H1 (cell line): Measurements from ENCODE around the gene TRIL. TPM values are rescaled to one million over a fixed set of nuclear protein-coding genes. Genes with fewer than 3 reads are reported as not detected.

ENCODE experiments used
- CTCF ChIA-PET: fragments of 300-600 bp; sonication (Branson Sonifier 250); formaldehyde crosslinking; loops from one replicate; lab custom pipeline; 2021; ENCODE audit not compliant: partially characterized antibody; lab: Charles Lee
- POLR2A ChIA-PET: fragments of 300-600 bp; sonication (Branson Sonifier 250); formaldehyde crosslinking; loops from one replicate; lab custom pipeline; 2021; ENCODE audit warnings: inconsistent platforms; ENCODE audit not compliant: partially characterized antibody; lab: Charles Lee
- DNase-seq, 2 experiments: peaks; one replicate each; pipeline versions ENCODE4 v3.0.0 to v3.0.0-alpha.2; 2010 to 2022; ENCODE audit warnings: low spot score in 2 of 2, low read depth in 1 of 2, mixed read lengths in 1 of 2
- FAIRE-seq: peaks from 2 replicates; lab custom pipeline; 2011; peaks lifted over from hg19 to GRCh38; lab: Jason Lieb, UNC
- H2AFZ ChIP-seq: 2 replicates; pipeline ENCODE4 v1.8.1; 2012; ENCODE audit warnings: low read length, inconsistent platforms
- H2AK5ac ChIP-seq: 2 replicates; pipeline ENCODE4 v1.6.1; 2013; ENCODE audit warnings: low read depth, low read length
- H2BK120ac ChIP-seq: replicated peaks from 2 replicates; pipeline ENCODE3; 2013; ENCODE audit warnings: low read depth, low read length, inconsistent platforms
- H2BK12ac ChIP-seq: 2 replicates; pipeline ENCODE4 v1.6.1; 2013; ENCODE audit warnings: low read depth, low read length
- H2BK15ac ChIP-seq: 2 replicates; pipeline ENCODE4 v1.6.1; 2013; ENCODE audit warnings: low read length
- H2BK20ac ChIP-seq: 2 replicates; pipeline ENCODE4 v1.6.1; 2013; ENCODE audit warnings: low read length
- H2BK5ac ChIP-seq: 2 replicates; pipeline ENCODE4 v1.6.1; 2013; ENCODE audit warnings: low read depth, low read length
- H3K14ac ChIP-seq: 2 replicates; pipeline ENCODE4 v1.6.1; 2013; ENCODE audit warnings: inconsistent platforms; ENCODE audit not compliant: insufficient read length
- H3K18ac ChIP-seq: 2 replicates; pipeline ENCODE4 v1.6.1; 2013; ENCODE audit warnings: low read length; ENCODE audit errors: extremely low read depth
- H3K23ac ChIP-seq: 2 replicates; pipeline ENCODE4 v1.6.1; 2013; ENCODE audit warnings: inconsistent platforms; ENCODE audit not compliant: insufficient read length
- H3K23me2 ChIP-seq: 2 replicates; pipeline ENCODE4 v1.6.1; 2013; ENCODE audit warnings: low read depth, low read length
- H3K27ac ChIP-seq: 2 replicates; pipeline ENCODE4 v1.6.1; 2011; ENCODE audit warnings: low read depth, low read length, inconsistent platforms
- H3K27me3 ChIP-seq, 4 experiments: replicated peaks in 1 of 4; 1 replicate in 1 of 4; 2 replicates in 3 of 4; pipeline versions ENCODE4 v1.6.1 to v1.8.1; 2011 to 2013; ENCODE audit warnings: low read length in 3 of 4, mild to moderate bottlenecking in 3 of 4, inconsistent platforms in 2 of 4, mixed read lengths in 2 of 4, moderate library complexity in 1 of 4; ENCODE audit not compliant: control insufficient read depth in 3 of 4, insufficient read depth in 3 of 4; ENCODE audit errors: extremely low read depth in 1 of 4
- H3K36me3 ChIP-seq, 4 experiments: 2 replicates each; pipeline versions ENCODE4 v1.6.1 to v1.8.1; 2011 to 2013; ENCODE audit warnings: mild to moderate bottlenecking in 4 of 4, low read length in 3 of 4, moderate library complexity in 2 of 4, control low read depth in 1 of 4, inconsistent platforms in 1 of 4; ENCODE audit not compliant: insufficient read depth in 4 of 4, control insufficient read depth in 2 of 4
- H3K4ac ChIP-seq: replicated peaks from 2 replicates; pipeline ENCODE3; 2013; ENCODE audit warnings: low read length, low read depth, mixed read lengths, inconsistent platforms; ENCODE audit not compliant: insufficient read length
- H3K4me1 ChIP-seq, 4 experiments: replicated peaks in 1 of 4; 1 replicate in 1 of 4; 2 replicates in 3 of 4; pipeline versions ENCODE4 v1.6.1 to v1.8.1; 2011 to 2013; ENCODE audit warnings: low read length in 3 of 4, inconsistent platforms in 2 of 4, mixed read lengths in 1 of 4; ENCODE audit not compliant: insufficient read depth in 4 of 4, control insufficient read depth in 3 of 4
- H3K4me2 ChIP-seq, 2 experiments: 2 replicates each; pipeline versions ENCODE4 v1.6.1 to v1.8.1; 2011 to 2013; ENCODE audit warnings: low read depth in 2 of 2, low read length in 2 of 2, control low read depth in 1 of 2, inconsistent platforms in 1 of 2, mild to moderate bottlenecking in 1 of 2; ENCODE audit not compliant: insufficient read depth in 1 of 2
- H3K4me3 ChIP-seq, 4 experiments: fragments of 200-600, 300-600 bp in 1 of 4; sonication (generic), shearing (Covaris generic), sonication (Bioruptor Twin) in 1 of 4; 2 replicates each; pipeline versions ENCODE4 v1.5.1 to v1.8.1; 2011 to 2016; ENCODE audit warnings: low read length in 4 of 4, low read depth in 3 of 4, control low read depth in 2 of 4, inconsistent platforms in 2 of 4, mild to moderate bottlenecking in 2 of 4, mixed read lengths in 1 of 4, moderate library complexity in 1 of 4; ENCODE audit not compliant: insufficient read depth in 2 of 4; ENCODE audit errors: extremely low read depth in 1 of 4
- H3K56ac ChIP-seq: replicated peaks from 2 replicates; pipeline ENCODE3; 2013; ENCODE audit warnings: low read depth, mild to moderate bottlenecking, mixed read lengths, low read length, inconsistent platforms; ENCODE audit not compliant: insufficient read length
- H3K79me1 ChIP-seq: 2 replicates; pipeline ENCODE4 v1.6.1; 2013; ENCODE audit warnings: low read depth, low read length, control low read depth
- H3K79me2 ChIP-seq, 2 experiments: 2 replicates each; pipeline versions ENCODE4 v1.6.1 to v1.8.1; 2012 to 2013; ENCODE audit warnings: low read length in 2 of 2, mild to moderate bottlenecking in 2 of 2, inconsistent platforms in 1 of 2; ENCODE audit not compliant: insufficient read depth in 2 of 2, control insufficient read depth in 1 of 2
- H3K9ac ChIP-seq, 4 experiments: replicated peaks in 1 of 4; 1 replicate in 1 of 4; 2 replicates in 3 of 4; pipeline versions ENCODE4 v1.6.1 to v1.8.1; 2011 to 2013; ENCODE audit warnings: low read depth in 3 of 4, low read length in 3 of 4, control low read depth in 2 of 4, mild to moderate bottlenecking in 2 of 4, moderate library complexity in 2 of 4, inconsistent platforms in 1 of 4; ENCODE audit errors: extremely low read depth in 1 of 4
- H3K9me3 ChIP-seq, 2 experiments: 2 replicates each; pipeline versions ENCODE4 v1.6.1 to v1.8.1; 2012 to 2013; ENCODE audit warnings: mild to moderate bottlenecking in 2 of 2, moderate library complexity in 2 of 2, control low read depth in 1 of 2, inconsistent platforms in 1 of 2, low read depth in 1 of 2, low read length in 1 of 2, mixed read lengths in 1 of 2; ENCODE audit not compliant: insufficient read depth in 2 of 2
- H4K20me1 ChIP-seq, 2 experiments: replicated peaks in 1 of 2; 2 replicates each; pipeline versions ENCODE3 to v1.8.1; 2011 to 2013; ENCODE audit warnings: inconsistent platforms in 2 of 2, low read length in 2 of 2, mild to moderate bottlenecking in 1 of 2; ENCODE audit not compliant: insufficient read depth in 2 of 2, control insufficient read depth in 1 of 2
- H4K5ac ChIP-seq: 2 replicates; pipeline ENCODE4 v1.6.1; 2013; ENCODE audit warnings: low read length, low read depth, mixed read lengths, inconsistent platforms; ENCODE audit not compliant: insufficient read length
- H4K8ac ChIP-seq: 2 replicates; pipeline ENCODE4 v1.8.0; 2013; ENCODE audit warnings: mild to moderate bottlenecking, moderate library complexity, low read length, inconsistent platforms; ENCODE audit not compliant: insufficient read depth; ENCODE audit errors: extremely low read depth
- H4K91ac ChIP-seq: replicated peaks from 2 replicates; pipeline ENCODE3; 2013; ENCODE audit warnings: low read length, mixed read lengths, inconsistent platforms; ENCODE audit not compliant: insufficient read length
- CBX5 ChIP-seq: fragments of 300-800, 300-1000 bp; sonication (generic); IDR thresholded peaks from 2 replicates; pipeline ENCODE4 v1.7.1; 2016; ENCODE audit warnings: antibody characterized with exemption, low read length, low read depth
- CHD2 ChIP-seq: IDR thresholded peaks from 2 replicates; pipeline ENCODE4 v1.6.1; 2012; ENCODE audit warnings: low read length, improper control_type of control experiment
- CREB1 ChIP-seq: IDR thresholded peaks from 2 replicates; pipeline ENCODE4 v1.6.1; 2012; ENCODE audit warnings: inconsistent platforms
- JUN ChIP-seq: IDR thresholded peaks from 2 replicates; pipeline ENCODE4 v1.6.1; 2011; ENCODE audit warnings: low read depth, mild to moderate bottlenecking, improper control_type of control experiment, low read length
- SIX5 ChIP-seq: IDR thresholded peaks from 2 replicates; pipeline ENCODE4 v1.6.1; 2011; ENCODE audit warnings: mild to moderate bottlenecking, low read depth, low read length
- WGBS, 2 experiments: shearing (Covaris generic) in 1 of 2; methylation state at CpG; one replicate each; pipeline versions ENCODE4 v1.1.6 to v1.1.7; 2013 to 2015; ENCODE audit warnings: low lambda C conversion rate in 2 of 2, mixed read lengths in 2 of 2, inconsistent platforms in 1 of 2, low coverage in 1 of 2, missing lambda C conversion rate in 1 of 2; ENCODE audit not compliant: insufficient replicate concordance in 2 of 2, insufficient coverage in 1 of 2, insufficient read length in 1 of 2; ENCODE audit errors: extremely low coverage in 1 of 2, missing lambda C conversion rate in 1 of 2; 5-methylcytosine and 5-hydroxymethylcytosine counted together
- polyA plus RNA-seq, 7 experiments: library from polyadenylated mRNA; depleted of rRNA in 3 of 7; stranded (reverse) in 5 of 7; unstranded in 2 of 7; fragments of >200 nt in 5 of 7; fragments of 200-250 nt in 2 of 7; gene quantifications; 1 replicate in 5 of 7; 2 replicates in 1 of 7; 4 replicates in 1 of 7; pipeline versions ENCODE4 v1.2.1 to v1.2.3, GENCODE V29; 2011 to 2013; ENCODE audit warnings: missing spikeins in 2 of 7, mixed read lengths in 2 of 7
- total RNA-seq: library from RNA; stranded (reverse); fragmentation: NEBNext Ultra II Directional; extraction: Animal tissue kit (Norgen Biotek cat#: 25700); gene quantifications from 2 replicates; pipeline ENCODE4 v1.2.1, GENCODE V29; 2021
- TF ChIP-seq, protein P1 (sequence below): IDR thresholded peaks from 2 replicates; pipeline ENCODE4 v1.6.1; 2011; ENCODE audit warnings: low read length, improper control_type of control experiment

Gene TRIL
- total and polyA plus RNA-seq, 2 of the 8 experiments (the other 6 are each of a cell fraction or from before 2014, with no cell fraction given), result 3.9 to 5.5 TPM

DNA sequence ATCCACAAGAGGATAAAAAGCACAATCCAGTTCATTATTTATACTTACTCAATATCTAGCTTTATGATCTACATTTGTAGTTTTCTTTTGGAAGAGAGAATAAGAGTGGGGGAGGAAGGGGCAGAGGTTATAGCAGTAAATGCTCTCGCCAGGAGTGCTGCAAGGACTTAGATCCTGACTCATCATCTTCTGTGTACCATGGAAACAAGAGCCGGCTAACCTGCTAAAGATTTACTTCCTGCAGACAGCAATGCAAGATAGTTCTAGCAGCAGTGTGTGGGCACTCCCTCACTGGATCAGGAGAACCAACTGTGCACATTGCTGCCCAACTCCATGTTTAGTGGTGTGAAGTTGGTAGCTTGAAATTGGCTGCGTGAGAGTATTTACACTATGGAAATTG lies 47.7 kb upstream of the TRIL start:
- CTCF ChIA-PET, result no interaction called here

More for the DNA sequence above, 47.7 kb upstream of the TRIL start:
- Histone ChIP-seq H4K20me1 (no peaks in the 10 kb centered on the region), H3K27me3 (no peaks in the 10 kb centered on the region), H3K56ac (no peak overlapping the region), H2BK5ac (no peak overlapping the region), H2AFZ (no peak overlapping the region), H2BK20ac (no peak overlapping the region; the same call in 1 of the 2 replicates), H2BK12ac (no peak overlapping the region), H3K79me2 (no peaks in the 10 kb centered on the region), H3K27ac (no peak overlapping the region), H3K4ac (no peak overlapping the region), H3K18ac (no peak overlapping the region), H3K4me2 (no peak overlapping the region), H3K9me3 (peaks cover 4 to 6% of the 10 kb centered on the region in 2 experiments; a peak in 2 of 4 replicates), H2BK15ac (no peak overlapping the region), H3K4me3 (no peak overlapping the region), H2BK120ac (no peak overlapping the region), H3K23ac (no peak overlapping the region), H4K5ac (no peak overlapping the region), H3K4me1 (peaks cover 0 to 3% (median 1%) of the 10 kb centered on the region in 4 experiments; a peak in 2 of 7 replicates), H4K8ac (no peak overlapping the region), H3K14ac (no peak overlapping the region), H3K23me2 (no peaks in the 10 kb centered on the region), H4K91ac (no peak overlapping the region), H2AK5ac (no peak overlapping the region), H3K36me3 (0 out of 8 replicates have a peak, but pooled peaks cover 0 to 3% (median 0%) of the 10 kb centered on the region in 4 experiments), H3K9ac (no peak overlapping the region), H3K79me1 (no peaks in the 10 kb centered on the region)
- WGBS, 2 experiments, result 94% methylated on average over 3 of the region's 3 CpGs; no CpG with 5 or more reads in 1 of the 2 experiments
- POLR2A ChIA-PET, result interaction anchor here (1.8 kb wide), 1 partner anchor 50 kb away, joined by 4 read pairs; no protein-coding TSS in a partner anchor
- FAIRE-seq, result no peak
- TF ChIP-seq CREB1, result no peak
- no peak for TF ChIP-seq JUN
- TF ChIP-seq CBX5, result no peak
- TF ChIP-seq, protein P1, sequence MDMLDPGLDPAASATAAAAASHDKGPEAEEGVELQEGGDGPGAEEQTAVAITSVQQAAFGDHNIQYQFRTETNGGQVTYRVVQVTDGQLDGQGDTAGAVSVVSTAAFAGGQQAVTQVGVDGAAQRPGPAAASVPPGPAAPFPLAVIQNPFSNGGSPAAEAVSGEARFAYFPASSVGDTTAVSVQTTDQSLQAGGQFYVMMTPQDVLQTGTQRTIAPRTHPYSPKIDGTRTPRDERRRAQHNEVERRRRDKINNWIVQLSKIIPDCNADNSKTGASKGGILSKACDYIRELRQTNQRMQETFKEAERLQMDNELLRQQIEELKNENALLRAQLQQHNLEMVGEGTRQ, result no peak
- TF ChIP-seq CHD2, result no peak
- TF ChIP-seq SIX5, result no peak
- no peak for DNase-seq
